Uterus (tissue), 4 donors: Measurements from ENCODE around the gene FBP2. TPM values are rescaled to one million over a fixed set of nuclear protein-coding genes. Genes with fewer than 3 reads are reported as not detected.
A peak's percentile ranks its signal among the peaks of the same experiment; 100 is the strongest.
"Not testable (repeated sequence)": the region's sequence is repeated elsewhere in the genome, so short reads cannot be mapped to it uniquely, and the experiment has no call there.

Source experiments
- DNase-seq, 2 donors: peaks; one replicate each; pipeline ENCODE4 v3.0.0-alpha.2; 2019 to 2020
- H3K27ac ChIP-seq, 2 donors: fragments of 200-600 bp; sonication (generic); 1 replicate in 1 of 2; 2 replicates in 1 of 2; pipeline ENCODE4 v1.5.1; 2016 to 2018
- H3K27me3 ChIP-seq, 2 donors: fragments of 200-600 bp; sonication (generic); one replicate each; pipeline ENCODE4 v1.5.1; 2018 to 2019; ENCODE audit warnings: control low read depth in 1 of 2
- H3K36me3 ChIP-seq, 2 donors: fragments of 200-600 bp; sonication (generic); one replicate each; pipeline ENCODE4 v1.5.1; 2019; ENCODE audit warnings: control low read depth in 1 of 2
- H3K4me1 ChIP-seq, 2 donors: fragments of 200-600 bp; sonication (generic); one replicate each; pipeline ENCODE4 v1.5.1; 2018 to 2019; ENCODE audit warnings: control low read depth in 1 of 2
- H3K4me3 ChIP-seq, 2 donors: fragments of 200-600 bp; sonication (generic); 1 replicate in 1 of 2; 2 replicates in 1 of 2; pipeline ENCODE4 v1.5.1; 2018 to 2019; ENCODE audit warnings: mild to moderate bottlenecking in 1 of 2
- H3K9me3 ChIP-seq, 2 donors: fragments of 200-600 bp; sonication (generic); one replicate each; pipeline ENCODE4 v1.5.1; 2019; ENCODE audit warnings: control low read depth in 1 of 2
- POLR2A ChIP-seq, 2 donors: fragments of 450-650 bp; IDR thresholded peaks; one replicate each; pipeline ENCODE4 v1.6.1; 2016; ENCODE audit warnings: antibody characterized with exemption in 2 of 2, mild to moderate bottlenecking in 1 of 2, moderate library complexity in 1 of 2
- intact Hi-C: fragments of 100-400 bp; cut with DNase I; formaldehyde crosslinking; loops from one replicate; pipeline ENCODE4 v1.15.1; 2023; ENCODE audit warnings: low total_unique reads
- total RNA-seq, 4 donors: library from RNA; depleted of rRNA in 3 of 4; stranded (reverse); fragments of >200 nt in 3 of 4; gene quantifications; one replicate each; pipeline versions ENCODE4 v1.1.0 to v1.2.4, GENCODE V29; 2014 to 2023
- TF ChIP-seq, protein P1 (sequence below), 4 experiments: fragments of 200-600 bp in 2 of 4; fragments of 450-650 bp in 2 of 4; sonication (generic) in 2 of 4; IDR thresholded peaks; one replicate each; pipeline ENCODE4 v1.5.1; 2016 to 2019; ENCODE audit warnings: antibody characterized with exemption in 4 of 4, mild to moderate bottlenecking in 2 of 4, moderate library complexity in 1 of 4
- donor health status: DM: yes; HTN: yes; CAD: no.

The FBP2 gene
- total RNA-seq, 4 donors from 2014 or later: not detected

DNA sequence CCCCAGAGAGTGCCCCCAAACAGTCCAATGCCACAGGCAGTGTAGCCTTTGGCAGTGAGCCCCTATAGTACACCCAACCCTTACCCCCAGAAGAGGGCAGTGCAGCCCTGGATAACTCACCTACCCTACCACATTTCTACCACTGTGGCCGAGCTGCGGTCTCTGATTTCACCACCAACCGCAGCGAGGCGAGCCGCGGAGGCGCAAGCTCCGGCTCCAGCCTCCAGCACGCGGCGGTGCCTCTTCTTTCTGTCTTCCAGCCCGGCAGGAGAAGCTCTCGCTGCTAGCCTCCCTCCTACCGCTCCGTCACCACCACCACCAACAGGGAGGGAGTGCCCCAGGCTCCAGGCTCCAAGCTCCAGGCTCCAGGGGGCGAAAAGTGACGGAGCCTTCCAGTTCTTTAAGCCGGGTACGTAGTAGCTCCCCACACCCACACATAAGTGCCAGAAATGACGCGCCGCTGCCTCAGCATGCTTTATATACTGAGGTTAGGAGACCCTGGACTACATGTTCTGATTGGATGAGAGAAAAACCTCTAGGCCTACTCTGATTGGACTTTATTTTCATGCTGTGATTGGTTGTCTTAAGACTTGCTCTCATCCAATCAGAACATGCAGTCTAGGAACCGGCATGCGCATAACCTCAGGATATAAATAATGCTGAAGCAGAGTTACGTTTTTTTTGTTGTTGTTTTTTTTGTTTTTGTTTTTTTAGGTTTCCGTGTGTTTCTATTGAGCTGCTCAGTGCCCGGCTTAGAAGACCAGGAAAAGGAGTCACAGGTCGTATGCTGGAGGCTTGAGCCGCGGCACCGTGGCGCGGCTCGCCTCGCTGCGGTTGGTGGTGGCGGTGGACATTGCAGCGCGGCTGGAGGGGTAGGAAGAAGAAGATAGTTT, 38.9 kb downstream of the FBP2 start, which contains the start of gene PCAT7:
PCAT7 (plus strand) TSS at position 645 of the 893 bp plus-strand sequence.
- no peaks in the 10 kb centered on the region for H3K4me1 ChIP-seq
- TF ChIP-seq, protein P1, sequence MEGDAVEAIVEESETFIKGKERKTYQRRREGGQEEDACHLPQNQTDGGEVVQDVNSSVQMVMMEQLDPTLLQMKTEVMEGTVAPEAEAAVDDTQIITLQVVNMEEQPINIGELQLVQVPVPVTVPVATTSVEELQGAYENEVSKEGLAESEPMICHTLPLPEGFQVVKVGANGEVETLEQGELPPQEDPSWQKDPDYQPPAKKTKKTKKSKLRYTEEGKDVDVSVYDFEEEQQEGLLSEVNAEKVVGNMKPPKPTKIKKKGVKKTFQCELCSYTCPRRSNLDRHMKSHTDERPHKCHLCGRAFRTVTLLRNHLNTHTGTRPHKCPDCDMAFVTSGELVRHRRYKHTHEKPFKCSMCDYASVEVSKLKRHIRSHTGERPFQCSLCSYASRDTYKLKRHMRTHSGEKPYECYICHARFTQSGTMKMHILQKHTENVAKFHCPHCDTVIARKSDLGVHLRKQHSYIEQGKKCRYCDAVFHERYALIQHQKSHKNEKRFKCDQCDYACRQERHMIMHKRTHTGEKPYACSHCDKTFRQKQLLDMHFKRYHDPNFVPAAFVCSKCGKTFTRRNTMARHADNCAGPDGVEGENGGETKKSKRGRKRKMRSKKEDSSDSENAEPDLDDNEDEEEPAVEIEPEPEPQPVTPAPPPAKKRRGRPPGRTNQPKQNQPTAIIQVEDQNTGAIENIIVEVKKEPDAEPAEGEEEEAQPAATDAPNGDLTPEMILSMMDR (IDR thresholded peaks at IDR 0.05): peak in 1 of 4 experiments; percentile 27
- TF ChIP-seq POLR2A (IDR thresholded peaks at IDR 0.05): no peak
- H3K4me3 ChIP-seq: no peak within 1 kb of the TSS
- no peak within 1 kb of the TSS for H3K27ac ChIP-seq
- no peaks in the 10 kb centered on the region for H3K27me3 ChIP-seq
- no peaks in the 10 kb centered on the region for H3K9me3 ChIP-seq
- intact Hi-C loops: no loop called here
- H3K36me3 ChIP-seq: no peaks in the 10 kb centered on the region
- no peak for DNase-seq

DNA sequence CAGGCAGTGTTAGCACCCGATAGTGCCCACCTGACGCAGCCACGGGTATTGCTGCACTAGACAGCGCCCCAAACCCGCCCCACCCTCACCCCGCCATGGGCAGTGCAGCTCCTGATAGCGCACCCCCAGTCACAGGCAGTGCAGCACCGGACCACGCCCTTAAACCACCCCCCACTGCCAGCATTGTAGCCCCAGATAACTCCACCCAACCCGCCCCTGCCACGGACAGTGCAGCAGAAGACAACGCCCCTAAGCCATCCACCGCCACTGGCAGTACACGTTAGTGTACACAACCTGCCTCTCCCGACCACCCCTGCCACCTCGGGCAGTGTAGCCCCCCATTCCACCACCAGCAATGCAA, 39.6 kb downstream of the FBP2 start:
- no peak for TF ChIP-seq POLR2A (IDR thresholded peaks at IDR 0.05)
- TF ChIP-seq, protein P1 (IDR thresholded peaks at IDR 0.05): no peak
- no peaks in the 10 kb centered on the region for H3K9me3 ChIP-seq
- no peaks in the 10 kb centered on the region for H3K36me3 ChIP-seq
- DNase-seq: no peak
- H3K27me3 ChIP-seq: no peaks in the 10 kb centered on the region
- no peak overlapping the region for H3K27ac ChIP-seq
- H3K4me3 ChIP-seq: no peak overlapping the region
- no peaks in the 10 kb centered on the region for H3K4me1 ChIP-seq
- intact Hi-C loops: no loop called here

DNA sequence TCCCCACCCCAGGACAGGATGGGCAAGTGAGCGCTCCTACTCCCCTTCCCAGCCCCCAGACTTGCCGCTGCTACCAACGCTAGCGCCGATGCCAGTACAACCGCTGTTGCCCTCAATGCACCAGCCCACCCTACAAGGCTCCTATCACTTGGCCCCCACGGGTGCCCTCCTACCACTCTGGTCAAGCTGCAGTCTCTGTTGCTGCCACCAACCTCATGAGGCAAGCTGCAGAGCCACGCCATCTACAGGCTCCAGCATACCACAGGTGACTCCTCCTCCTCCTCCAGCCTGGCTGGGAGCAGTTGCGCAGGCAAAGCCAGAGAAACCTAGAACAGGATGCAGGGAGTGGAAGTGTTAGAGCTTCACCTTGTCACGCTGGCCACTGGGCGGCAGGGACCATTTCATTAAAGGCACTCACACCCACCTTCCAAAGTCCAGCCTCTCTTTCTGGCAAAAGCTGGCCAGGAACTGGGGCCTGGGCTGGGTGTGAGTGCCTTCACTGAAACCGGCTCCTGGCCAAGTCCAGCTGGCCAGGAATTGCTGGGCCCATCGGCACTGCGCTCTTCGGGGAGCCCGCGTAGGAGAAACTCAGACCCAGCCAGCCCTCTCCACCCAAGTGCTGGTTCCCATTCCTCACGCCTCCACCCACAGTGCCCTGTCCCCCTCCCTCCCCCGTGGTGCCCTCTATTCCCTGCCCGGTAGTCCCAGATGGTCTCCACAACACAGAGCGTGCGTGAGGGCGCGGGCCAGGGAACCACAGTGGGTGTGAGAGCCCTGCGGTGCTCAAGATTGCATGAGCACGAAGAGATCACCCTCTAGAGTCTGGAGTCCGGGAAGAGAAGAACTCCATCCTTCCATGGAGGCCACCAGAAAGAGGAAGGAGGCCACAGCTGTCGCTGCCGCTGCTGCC, 40.3 kb downstream of the FBP2 start:
- DNase-seq: no peak

DNA sequence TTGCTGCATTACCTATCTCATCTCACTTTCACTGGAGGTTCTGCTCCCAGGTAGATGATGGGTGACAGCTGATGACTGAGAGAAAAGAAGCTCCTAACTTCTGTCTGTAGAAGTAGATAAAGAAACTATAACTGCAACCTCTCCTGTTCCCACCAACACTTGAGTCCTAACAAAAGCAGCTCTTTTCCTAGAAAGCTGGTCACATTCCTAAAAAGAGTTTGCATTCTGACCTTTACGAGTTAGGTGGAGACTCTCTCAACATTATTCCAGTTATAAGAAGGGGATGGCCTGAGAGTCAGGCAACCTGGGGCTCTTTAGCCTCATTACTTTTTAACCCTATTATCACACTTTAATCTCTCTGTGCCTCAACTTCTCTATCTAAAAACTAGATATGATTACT, 47.7 kb downstream of the FBP2 start:
- intact Hi-C loops: no loop called here

More for the DNA sequence above, 40.3 kb downstream of the FBP2 start:
- no peak overlapping the region for H3K27ac ChIP-seq
- H3K9me3 ChIP-seq: no peaks in the 10 kb centered on the region
- H3K4me3 ChIP-seq: no peak overlapping the region
- H3K27me3 ChIP-seq: no peaks in the 10 kb centered on the region
- H3K36me3 ChIP-seq: no peaks in the 10 kb centered on the region
- intact Hi-C loops: no loop called here
- no peak for TF ChIP-seq POLR2A (IDR thresholded peaks at IDR 0.05)
- TF ChIP-seq, protein P1 (IDR thresholded peaks at IDR 0.05): no peak
- no peaks in the 10 kb centered on the region for H3K4me1 ChIP-seq

DNA sequence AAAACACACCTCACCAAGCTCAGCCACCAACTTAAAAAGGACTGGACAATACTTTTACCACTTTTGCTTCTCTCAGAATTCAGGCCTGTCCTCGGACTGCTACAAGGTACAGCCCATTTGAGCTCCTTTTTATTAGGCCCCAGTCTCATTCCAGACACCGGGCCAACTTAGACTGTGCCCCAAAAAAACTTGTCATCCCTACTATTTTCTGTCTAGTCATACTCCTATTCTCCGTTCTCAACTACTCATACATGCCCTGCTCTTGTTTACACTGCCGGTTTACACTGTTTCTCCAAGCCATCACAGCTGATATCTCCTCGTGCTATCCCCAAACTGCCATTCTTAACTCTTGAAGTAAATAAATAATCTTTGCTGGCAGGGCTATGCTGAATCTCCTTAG, 49.3 kb downstream of the FBP2 start:
- H3K4me1 ChIP-seq, intact Hi-C loops: not testable (repeated sequence)

More for the DNA sequence above, 47.7 kb downstream of the FBP2 start:
- Histone ChIP-seq H3K4me1 (no peaks in the 10 kb centered on the region), H3K9me3 (no peaks in the 10 kb centered on the region), H3K4me3 (no peak overlapping the region), H3K36me3 (no peaks in the 10 kb centered on the region), H3K27ac (no peak overlapping the region), H3K27me3 (no peaks in the 10 kb centered on the region)
- TF ChIP-seq POLR2A (IDR thresholded peaks at IDR 0.05): no peak
- TF ChIP-seq, protein P1 (IDR thresholded peaks at IDR 0.05): no peak
- no peak for DNase-seq

More for the DNA sequence above, 49.3 kb downstream of the FBP2 start:
- not testable (repeated sequence) for H3K9me3 ChIP-seq, H3K4me3 ChIP-seq, DNase-seq, H3K27me3 ChIP-seq, H3K27ac ChIP-seq, H3K36me3 ChIP-seq
